Smooth muscle cell (in vitro differentiated cells): ENCODE results near the gene HK2. TPM values are rescaled to one million over a fixed set of nuclear protein-coding genes. Genes with fewer than 3 reads are reported as not detected.

Experiments
- DNase-seq: peaks from one replicate; lab custom pipeline; 2025; ENCODE audit not compliant: unreplicated experiment; lab: John Stamatoyannopoulos, UW
- H2AFZ ChIP-seq: fragments of 200-600 bp; sonication (generic); 2 replicates; pipeline ENCODE4 v1.6.0; 2016; ENCODE audit warnings: antibody characterized with exemption, low read depth, mild to moderate bottlenecking
- H3F3A ChIP-seq: fragments of 200-600 bp; sonication (generic); 2 replicates; pipeline ENCODE4 v1.6.0; 2017; ENCODE audit warnings: antibody characterized with exemption, low read depth
- H3K27ac ChIP-seq: fragments of 200-600 bp; sonication (generic); 2 replicates; pipeline ENCODE4 v1.5.1; 2016; ENCODE audit warnings: low read depth, mild to moderate bottlenecking
- H3K27me3 ChIP-seq: fragments of 200-600 bp; sonication (generic); 2 replicates; pipeline ENCODE4 v1.6.1; 2016; ENCODE audit warnings: low read depth, mild to moderate bottlenecking
- H3K36me3 ChIP-seq: fragments of 200-600 bp; sonication (generic); 2 replicates; pipeline ENCODE4 v1.5.1; 2016; ENCODE audit warnings: low read depth
- H3K4me1 ChIP-seq: fragments of 200-600 bp; sonication (generic); 2 replicates; pipeline ENCODE4 v1.5.1; 2016; ENCODE audit warnings: low read depth
- H3K4me2 ChIP-seq: fragments of 200-600 bp; sonication (generic); 2 replicates; pipeline ENCODE4 v1.6.0; 2016; ENCODE audit warnings: mild to moderate bottlenecking
- H3K4me3 ChIP-seq: fragments of 200-600 bp; sonication (generic); 2 replicates; pipeline ENCODE4 v1.5.1; 2016; ENCODE audit warnings: mild to moderate bottlenecking
- H3K79me2 ChIP-seq: fragments of 200-600 bp; sonication (generic); 2 replicates; pipeline ENCODE4 v1.6.0; 2016; ENCODE audit warnings: low read depth, mild to moderate bottlenecking
- H3K9ac ChIP-seq: fragments of 200-600 bp; sonication (generic); 2 replicates; pipeline ENCODE4 v1.6.0; 2016; ENCODE audit warnings: low read depth
- H3K9me3 ChIP-seq: fragments of 200-600 bp; sonication (generic); replicated peaks from 2 replicates; pipeline ENCODE4 v1.5.1; 2016; ENCODE audit warnings: low read depth
- H4K20me1 ChIP-seq: fragments of 200-600 bp; sonication (generic); 2 replicates; pipeline ENCODE4 v1.6.0; 2016; ENCODE audit warnings: low read depth
- WGBS: methylation state at CpG from one replicate; pipeline ENCODE4 v1.1.7; 2016; ENCODE audit warnings: low lambda C conversion rate; 5-methylcytosine and 5-hydroxymethylcytosine counted together
- polyA plus RNA-seq: library from polyadenylated mRNA; unstranded; fragments of >200 nt; fragmentation: Nextera tagmentation; extraction: Ambion mirVana; gene quantifications from 2 replicates; pipeline ENCODE4 v1.2.1, GENCODE V29; 2016
- total RNA-seq: library from RNA; depleted of rRNA; stranded (reverse); fragments of >200 nt; gene quantifications from 2 replicates; pipeline ENCODE4 v1.2.3, GENCODE V29; 2014
- TF ChIP-seq, protein P1 (sequence below): fragments of 200-600 bp; sonication (generic); IDR thresholded peaks from 2 replicates; pipeline ENCODE4 v1.5.1; 2017; ENCODE audit warnings: borderline replicate concordance, mild to moderate bottlenecking, antibody characterized with exemption; ENCODE audit not compliant: insufficient read depth, poor library complexity, severe bottlenecking

HK2 gene
- total and polyA plus RNA-seq, 2 experiments from 2014 or later: 20.3 to 38.0 TPM

DNA sequence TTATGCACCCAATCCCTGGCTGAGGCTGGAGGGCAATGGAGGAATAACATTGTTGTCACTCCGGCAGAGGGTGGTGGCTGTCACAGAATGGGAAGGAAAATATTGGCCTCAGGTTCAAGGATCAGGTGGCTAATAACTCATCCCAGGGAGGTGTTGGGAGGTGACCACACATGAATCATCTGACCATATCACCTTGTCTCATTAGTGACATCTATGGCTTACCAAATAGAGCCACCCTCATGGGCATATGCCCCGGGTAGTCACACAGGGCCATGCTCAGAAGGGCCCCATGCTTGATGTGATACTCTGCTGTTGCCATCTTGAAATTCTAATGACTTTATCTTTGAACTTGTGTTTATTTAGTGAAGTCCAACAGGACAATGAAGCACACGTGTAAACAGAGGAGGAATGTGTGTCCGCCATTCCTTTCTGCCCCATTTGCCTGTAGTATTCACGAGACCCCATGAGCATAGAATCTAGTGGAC is 27.5 kb upstream of the HK2 start:
- H3K4me1 ChIP-seq: no peaks in the 10 kb centered on the region
- no peaks in the 10 kb centered on the region for H4K20me1 ChIP-seq
- no peaks in the 10 kb centered on the region for H3F3A ChIP-seq
- no peaks in the 10 kb centered on the region for H3K27me3 ChIP-seq
- H3K27ac ChIP-seq: no peak overlapping the region
- H3K4me3 ChIP-seq: no peak overlapping the region
- no peak for DNase-seq
- WGBS: 93% methylated on average over 5 of the region's 5 CpGs
- no peak overlapping the region for H2AFZ ChIP-seq
- TF ChIP-seq, protein P1, sequence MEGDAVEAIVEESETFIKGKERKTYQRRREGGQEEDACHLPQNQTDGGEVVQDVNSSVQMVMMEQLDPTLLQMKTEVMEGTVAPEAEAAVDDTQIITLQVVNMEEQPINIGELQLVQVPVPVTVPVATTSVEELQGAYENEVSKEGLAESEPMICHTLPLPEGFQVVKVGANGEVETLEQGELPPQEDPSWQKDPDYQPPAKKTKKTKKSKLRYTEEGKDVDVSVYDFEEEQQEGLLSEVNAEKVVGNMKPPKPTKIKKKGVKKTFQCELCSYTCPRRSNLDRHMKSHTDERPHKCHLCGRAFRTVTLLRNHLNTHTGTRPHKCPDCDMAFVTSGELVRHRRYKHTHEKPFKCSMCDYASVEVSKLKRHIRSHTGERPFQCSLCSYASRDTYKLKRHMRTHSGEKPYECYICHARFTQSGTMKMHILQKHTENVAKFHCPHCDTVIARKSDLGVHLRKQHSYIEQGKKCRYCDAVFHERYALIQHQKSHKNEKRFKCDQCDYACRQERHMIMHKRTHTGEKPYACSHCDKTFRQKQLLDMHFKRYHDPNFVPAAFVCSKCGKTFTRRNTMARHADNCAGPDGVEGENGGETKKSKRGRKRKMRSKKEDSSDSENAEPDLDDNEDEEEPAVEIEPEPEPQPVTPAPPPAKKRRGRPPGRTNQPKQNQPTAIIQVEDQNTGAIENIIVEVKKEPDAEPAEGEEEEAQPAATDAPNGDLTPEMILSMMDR: no peak
- H3K9me3 ChIP-seq: no peaks in the 10 kb centered on the region
- no peaks in the 10 kb centered on the region for H3K36me3 ChIP-seq
- no peaks in the 10 kb centered on the region for H3K79me2 ChIP-seq
- H3K9ac ChIP-seq: no peak overlapping the region
- H3K4me2 ChIP-seq: no peak overlapping the region

DNA sequence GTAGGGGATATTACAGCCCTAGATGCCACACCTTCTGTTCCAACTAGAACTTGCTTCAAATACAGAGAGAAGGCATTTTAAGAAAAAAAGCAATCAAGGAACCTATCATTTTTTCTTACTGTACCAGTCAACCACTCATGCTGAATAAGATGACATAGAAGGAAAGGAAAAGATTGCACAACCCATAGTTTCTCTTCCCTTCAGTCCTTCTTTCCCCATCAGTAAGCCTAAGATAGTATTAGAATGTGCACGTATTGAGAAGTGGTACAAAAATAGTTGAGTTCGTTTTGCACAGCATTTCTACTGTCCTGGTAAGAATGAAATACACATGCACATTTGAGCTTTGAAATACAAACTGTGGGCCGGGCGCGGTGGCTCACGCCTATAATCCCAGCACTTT is 27.0 kb upstream of the HK2 start:
- Histone ChIP-seq H3K4me3 (no peak overlapping the region), H4K20me1 (no peaks in the 10 kb centered on the region), H3K79me2 (no peaks in the 10 kb centered on the region), H3K4me2 (no peak overlapping the region), H3K9me3 (no peaks in the 10 kb centered on the region), H3K4me1 (no peaks in the 10 kb centered on the region), H3K36me3 (no peaks in the 10 kb centered on the region), H3K9ac (no peak overlapping the region), H2AFZ (no peak overlapping the region), H3K27ac (no peak overlapping the region), H3F3A (no peaks in the 10 kb centered on the region), H3K27me3 (no peaks in the 10 kb centered on the region)
- TF ChIP-seq, protein P1: no peak
- 95% methylated on average over 6 of the region's 6 CpGs for WGBS
- no peak for DNase-seq

DNA sequence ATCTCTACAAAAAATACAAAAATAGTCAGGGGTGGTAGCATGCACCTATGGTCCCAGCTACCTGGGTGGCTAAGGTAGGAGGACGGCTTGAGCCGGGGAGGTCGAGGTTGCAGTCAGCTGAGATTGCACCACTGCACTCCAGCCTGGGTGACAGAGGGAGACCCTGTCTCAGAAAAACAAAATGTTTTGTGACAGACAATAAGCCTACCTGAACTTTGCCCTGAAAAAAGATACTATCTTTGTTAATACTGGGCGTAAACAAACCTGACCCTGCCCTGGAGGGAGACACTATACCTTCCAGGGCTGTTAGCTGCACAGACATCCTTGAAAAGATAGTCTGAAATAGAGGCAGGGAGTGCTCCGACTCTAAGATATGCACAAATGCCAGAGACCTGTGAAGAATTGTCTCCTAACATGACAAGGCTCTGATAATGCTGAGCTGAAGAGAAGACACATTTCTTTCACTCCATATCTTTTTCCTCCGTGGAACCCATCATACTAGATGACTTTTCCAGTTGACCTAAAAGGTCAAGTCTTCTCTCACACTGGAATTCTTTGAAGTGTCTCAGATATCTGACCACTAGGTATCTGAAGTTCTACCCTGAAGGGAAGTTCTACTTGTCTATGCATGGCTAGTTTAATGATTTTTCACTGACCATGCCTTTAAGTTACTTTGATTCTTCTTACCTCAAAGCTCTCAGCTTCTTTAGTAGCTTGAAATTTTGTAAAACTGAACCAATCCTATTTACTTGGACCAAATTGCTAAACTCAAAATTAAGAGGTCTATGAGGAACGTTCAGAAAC is 20.9 kb upstream of the HK2 start:
- Histone ChIP-seq H3K9ac (no peak overlapping the region), H3K4me3 (no peak overlapping the region), H3K36me3 (no peaks in the 10 kb centered on the region), H3K27ac (no peak overlapping the region), H3F3A (no peaks in the 10 kb centered on the region), H3K27me3 (peaks cover 22% of the 10 kb centered on the region), H2AFZ (no peak overlapping the region), H3K4me2 (no peak overlapping the region), H3K4me1 (no peaks in the 10 kb centered on the region), H3K79me2 (no peaks in the 10 kb centered on the region), H4K20me1 (no peaks in the 10 kb centered on the region), H3K9me3 (no peaks in the 10 kb centered on the region)
- WGBS: 76% methylated on average over 7 of the region's 7 CpGs
- no peak for DNase-seq
- TF ChIP-seq, protein P1: no peak

DNA sequence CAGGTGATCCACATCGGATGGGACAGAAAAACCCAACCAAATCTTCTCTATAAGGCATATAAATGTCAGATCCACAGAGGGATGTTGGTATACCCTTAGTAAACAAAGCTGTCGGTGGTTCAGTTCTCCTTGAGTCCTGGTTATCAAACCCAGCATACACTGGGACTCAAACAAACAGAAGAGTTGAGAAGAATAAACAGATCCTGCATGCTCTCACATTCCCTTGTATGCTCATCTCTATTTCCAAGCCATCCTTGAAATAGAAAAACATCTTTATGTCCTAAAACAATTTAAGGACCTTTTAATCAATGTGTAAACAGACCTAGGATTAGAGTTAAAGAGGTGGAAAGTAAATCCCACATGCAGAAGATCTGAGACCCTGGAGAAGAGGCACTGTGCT is 19.8 kb upstream of the HK2 start:
- Histone ChIP-seq H3K4me1 (no peaks in the 10 kb centered on the region), H3K4me2 (no peak overlapping the region), H3F3A (no peaks in the 10 kb centered on the region), H3K79me2 (no peaks in the 10 kb centered on the region), H3K27me3 (peaks cover 22% of the 10 kb centered on the region), H4K20me1 (no peaks in the 10 kb centered on the region), H3K36me3 (no peaks in the 10 kb centered on the region), H3K9me3 (no peaks in the 10 kb centered on the region), H3K27ac (no peak overlapping the region), H3K9ac (no peak overlapping the region), H2AFZ (no peak overlapping the region), H3K4me3 (no peak overlapping the region)
- DNase-seq: no peak
- 89% methylated on average over 2 of the region's 2 CpGs for WGBS
- TF ChIP-seq, protein P1: no peak
